Esophagus squamous epithelium (tissue), 4 donors: ENCODE measurements around the gene RPF1.

Source experiments
- POLR2A ChIP-seq, 4 donors: fragments of 450-650 bp; IDR thresholded peaks; one replicate each; pipeline ENCODE4 v1.6.1; 2017; ENCODE audit warnings: antibody characterized with exemption in 4 of 4, mild to moderate bottlenecking in 4 of 4, moderate library complexity in 3 of 4
- TF ChIP-seq, protein P1 (sequence below), 6 experiments: fragments of 450-650 bp in 4 of 6; fragments of 200-600 bp in 2 of 6; sonication (generic) in 2 of 6; IDR thresholded peaks; one replicate each; pipeline ENCODE4 v1.5.1; 2016 to 2019; ENCODE audit warnings: antibody characterized with exemption in 6 of 6, mild to moderate bottlenecking in 4 of 6, moderate library complexity in 4 of 6

DNA sequence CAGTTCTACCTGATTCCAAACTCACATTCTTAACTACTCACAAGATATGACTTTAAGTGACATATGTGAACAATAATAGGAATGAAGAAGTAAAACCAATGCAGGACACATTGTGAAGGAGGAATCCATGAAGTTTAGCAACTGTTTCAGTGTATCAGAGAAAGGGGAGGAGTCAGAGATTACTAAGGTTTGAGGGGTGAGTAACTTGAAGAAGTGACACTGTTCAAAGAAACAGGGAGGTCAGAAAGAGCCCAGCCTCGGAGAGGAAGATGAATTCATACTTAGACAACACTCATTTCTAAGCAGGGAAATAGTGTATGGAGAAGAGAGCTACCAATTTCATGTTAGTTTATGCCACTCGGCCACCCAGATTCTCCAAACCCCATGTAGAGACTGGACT is 28.2 kb upstream of the RPF1 start:
- TF ChIP-seq POLR2A (IDR thresholded peaks at IDR 0.05): no peak
- TF ChIP-seq, protein P1, sequence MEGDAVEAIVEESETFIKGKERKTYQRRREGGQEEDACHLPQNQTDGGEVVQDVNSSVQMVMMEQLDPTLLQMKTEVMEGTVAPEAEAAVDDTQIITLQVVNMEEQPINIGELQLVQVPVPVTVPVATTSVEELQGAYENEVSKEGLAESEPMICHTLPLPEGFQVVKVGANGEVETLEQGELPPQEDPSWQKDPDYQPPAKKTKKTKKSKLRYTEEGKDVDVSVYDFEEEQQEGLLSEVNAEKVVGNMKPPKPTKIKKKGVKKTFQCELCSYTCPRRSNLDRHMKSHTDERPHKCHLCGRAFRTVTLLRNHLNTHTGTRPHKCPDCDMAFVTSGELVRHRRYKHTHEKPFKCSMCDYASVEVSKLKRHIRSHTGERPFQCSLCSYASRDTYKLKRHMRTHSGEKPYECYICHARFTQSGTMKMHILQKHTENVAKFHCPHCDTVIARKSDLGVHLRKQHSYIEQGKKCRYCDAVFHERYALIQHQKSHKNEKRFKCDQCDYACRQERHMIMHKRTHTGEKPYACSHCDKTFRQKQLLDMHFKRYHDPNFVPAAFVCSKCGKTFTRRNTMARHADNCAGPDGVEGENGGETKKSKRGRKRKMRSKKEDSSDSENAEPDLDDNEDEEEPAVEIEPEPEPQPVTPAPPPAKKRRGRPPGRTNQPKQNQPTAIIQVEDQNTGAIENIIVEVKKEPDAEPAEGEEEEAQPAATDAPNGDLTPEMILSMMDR (IDR thresholded peaks at IDR 0.05): no peak
